Measurements from ENCODE around the gene POLG2.

POLG2 gene

GRCh38 chr17:64428406-64428805 lies 68.4 kb downstream of the POLG2 start:
- Histone ChIP-seq H3K4me2 (ENCODE audit: low read length) (no peak overlapping the region), H3F3A (ENCODE audit: control insufficient read depth, insufficient read depth) (no peaks in the 10 kb centered on the region), H3K27me3 (ENCODE audit: control insufficient read depth, low read length) (no peaks in the 10 kb centered on the region), H3K36me3 (ENCODE audit: control insufficient read depth, low read length) (no peaks in the 10 kb centered on the region), H4K20me1 (ENCODE audit: control insufficient read depth, insufficient read depth, low read depth, low read length) (no peaks in the 10 kb centered on the region), H3K4me3 (ENCODE audit: low read length) (no peak overlapping the region), H3K9me2 (replicated peaks; ENCODE audit: control insufficient read depth, low read length) (no peaks in the 10 kb centered on the region), H3K9me3 (ENCODE audit: control insufficient read depth, insufficient read depth, low read length) (no peaks in the 10 kb centered on the region), H3K79me2 (ENCODE audit: control insufficient read depth, low read length) (no peaks in the 10 kb centered on the region), H3K27ac (ENCODE audit: low read depth, low read length) (no peak overlapping the region), H3K4me1 (ENCODE audit: control insufficient read depth, low read length) (0 out of 2 replicates have a peak, but pooled peaks cover 3% of the 10 kb centered on the region)
- TF ChIP-seq CTCF (IDR thresholded peaks at IDR 0.05; ENCODE audit: low read depth, low read length, poor library complexity, severe bottlenecking) (no peak), EZH2phosphoT487 (IDR thresholded peaks at IDR 0.05; ENCODE audit: borderline replicate concordance, low read length) (no peak)

Measured in DOHH2 (cell line).